Activated CD4-positive, alpha-beta T cell treated with anti-CD3 and anti-CD28 coated beads, Interleukin-2, amount 50 U/mL, for 4 hours (primary cell): ENCODE measurements around the gene MUC7.
"Not testable (repeated sequence)": the region's sequence is repeated elsewhere in the genome, so short reads cannot be mapped to it uniquely, and the experiment has no call there.

Source experiments
- DNase-seq, 2 experiments: peaks; one replicate each; pipeline ENCODE4 v3.0.0-alpha.2; 2020

The MUC7 gene

DNA sequence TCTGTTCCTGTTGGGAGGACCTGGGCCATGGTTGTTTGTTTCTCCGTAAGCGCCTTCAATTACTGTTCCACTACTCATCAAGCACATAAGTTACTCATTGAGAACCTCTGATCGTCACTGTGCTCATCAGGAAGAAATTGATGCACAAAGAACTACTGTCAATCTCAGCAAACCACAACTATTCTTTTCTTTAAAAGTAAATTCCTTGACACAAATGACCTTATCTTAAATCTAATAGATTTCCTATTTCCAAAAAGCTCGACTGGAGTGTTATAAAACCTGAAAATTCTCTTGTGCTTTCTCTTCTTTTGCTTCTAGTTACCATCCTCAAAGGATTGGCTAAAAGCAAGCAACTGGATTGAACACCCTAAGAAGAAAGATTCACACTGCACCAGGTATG, at the start of gene MUC7:
Gene MUC7, plus strand, starts transcription at position 301 of the 400 bp plus-strand sequence. CDS start 1,825 bp downstream, outside the sequence.
- DNase-seq, result no peak

DNA sequence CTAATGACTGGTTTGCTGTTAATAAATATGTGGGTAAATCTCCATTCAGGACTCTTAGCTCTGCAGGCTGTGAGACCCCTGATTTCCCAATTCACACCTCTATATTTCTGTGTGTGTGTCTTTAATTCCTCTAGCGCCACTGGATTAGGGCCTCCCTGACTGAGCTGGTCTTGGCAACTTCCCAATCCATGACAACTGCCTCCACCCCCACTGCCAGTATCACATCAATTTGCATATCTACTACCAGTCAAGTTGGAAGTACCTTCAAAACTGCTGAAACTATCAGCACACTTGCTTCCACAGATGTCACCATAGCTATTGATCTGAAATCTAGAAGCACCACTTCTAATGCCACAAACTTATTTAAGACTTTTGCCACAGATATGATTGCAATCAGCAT, 46.7 kb upstream of the MUC7 start:
- no peak for DNase-seq

DNA sequence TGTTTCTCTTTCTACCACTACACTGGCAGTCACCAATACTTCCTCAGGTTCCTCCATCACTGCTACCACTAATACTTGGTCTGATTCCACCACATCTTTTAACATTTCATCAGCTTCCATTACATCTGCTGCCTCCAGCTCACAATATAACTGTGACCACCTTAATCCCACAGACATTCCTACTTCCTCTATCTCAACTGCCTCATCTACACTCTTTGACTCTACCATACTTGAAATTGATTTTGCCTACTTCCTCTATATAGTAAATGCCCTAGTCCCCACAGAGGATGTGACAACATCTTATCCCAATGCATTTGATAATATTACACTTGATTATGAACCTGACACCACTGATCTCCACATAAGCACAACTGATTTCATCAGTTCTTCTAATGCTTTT, 45.2 kb upstream of the MUC7 start:
- DNase-seq, result no peak

DNA sequence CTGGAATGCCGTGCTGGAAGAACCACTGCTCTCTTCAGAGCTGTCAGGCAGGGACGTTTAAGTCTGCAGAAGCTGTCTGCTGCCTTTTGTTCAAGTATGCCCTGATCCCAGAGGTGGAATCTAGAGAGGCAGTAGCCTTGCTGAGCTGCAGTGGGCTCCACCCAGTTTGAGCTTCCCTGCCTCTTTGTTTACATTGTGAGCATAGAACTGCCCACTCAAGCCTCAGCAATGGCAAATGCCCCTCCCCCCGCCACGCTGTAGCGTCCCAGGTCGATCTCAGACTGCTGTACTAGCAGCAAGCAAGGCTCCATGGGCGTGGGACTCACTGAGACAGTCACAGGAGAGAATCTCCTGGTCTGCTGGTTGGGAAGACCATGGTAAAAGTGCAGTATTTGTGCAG, 34.8 kb upstream of the MUC7 start:
- DNase-seq, result no peak

DNA sequence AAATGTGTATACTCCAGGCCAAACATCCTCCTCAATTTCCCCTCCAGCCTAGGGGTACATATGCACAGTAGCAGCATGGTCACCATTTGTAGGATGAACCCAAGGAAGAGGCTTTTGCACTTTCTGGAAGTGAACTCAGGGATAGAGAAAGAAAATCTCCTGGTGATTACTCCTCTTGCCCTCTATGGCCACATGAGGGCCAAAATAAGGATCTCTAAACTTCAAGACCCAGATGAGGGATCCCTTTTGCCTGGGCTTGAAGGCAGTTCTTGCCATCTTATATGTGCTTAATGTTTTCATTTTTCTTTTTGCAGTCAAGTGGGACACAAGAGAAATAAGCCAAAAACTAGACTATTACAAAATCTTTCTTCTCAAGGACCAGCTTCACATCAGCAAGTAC, 29.5 kb upstream of the MUC7 start:
- no peak for DNase-seq

DNA sequence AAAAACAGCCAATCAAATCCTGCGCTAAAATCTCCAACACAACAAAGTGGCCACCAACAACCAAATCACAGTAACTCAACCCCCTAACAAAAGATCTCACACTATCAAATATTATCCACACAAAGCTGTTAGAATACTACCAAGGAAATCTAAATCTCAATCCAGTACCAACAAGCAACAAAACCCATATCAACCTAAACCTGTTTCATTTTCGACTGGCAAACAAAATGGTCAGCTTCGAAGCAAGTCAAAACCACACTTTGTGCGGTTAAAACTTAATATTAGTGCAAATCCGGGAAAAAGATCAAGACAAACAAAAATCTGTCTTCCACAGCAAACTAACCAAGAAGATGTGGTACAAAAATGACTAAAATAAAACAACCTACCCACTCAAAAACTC, 28.7 kb upstream of the MUC7 start:
- no peak for DNase-seq

DNA sequence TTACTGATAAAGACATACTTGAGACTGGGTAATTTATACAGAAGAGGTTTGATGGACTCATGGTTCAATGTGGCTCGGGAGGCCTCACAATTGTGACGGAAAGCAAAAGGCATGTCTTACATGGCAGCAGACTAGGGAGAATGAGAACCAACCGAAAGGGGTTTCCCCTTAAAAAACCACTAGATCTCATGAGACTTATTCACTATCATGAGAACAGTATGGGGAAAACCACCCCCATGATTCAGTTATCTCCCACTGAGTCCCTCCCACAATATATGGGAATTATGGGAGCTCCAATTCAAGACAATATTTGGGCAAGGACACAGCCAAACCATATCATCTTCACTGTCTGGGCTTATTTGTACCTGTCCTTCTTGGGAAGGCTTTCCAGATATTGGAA, 22.8 kb upstream of the MUC7 start:
- no peak for DNase-seq

DNA sequence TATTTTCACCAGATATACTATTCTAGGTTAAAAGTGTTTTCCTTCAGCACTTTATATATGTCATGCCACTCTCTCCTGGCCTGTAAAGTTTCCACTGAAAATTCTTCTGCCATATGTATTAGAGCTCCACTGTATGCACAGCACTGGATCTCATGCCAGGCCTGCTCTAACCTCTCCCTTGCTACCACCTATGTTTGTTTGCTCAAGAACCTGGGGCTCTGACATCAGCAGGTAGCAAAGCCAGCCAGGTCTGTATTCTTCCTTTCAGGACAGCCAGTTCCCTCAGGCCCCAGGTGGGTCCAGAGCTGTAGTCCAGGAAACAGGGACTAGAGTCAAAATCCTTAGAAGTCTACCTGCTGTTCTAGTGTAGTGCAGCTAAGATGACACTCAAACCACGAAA, 19.1 kb upstream of the MUC7 start:
- DNase-seq, result no peak

DNA sequence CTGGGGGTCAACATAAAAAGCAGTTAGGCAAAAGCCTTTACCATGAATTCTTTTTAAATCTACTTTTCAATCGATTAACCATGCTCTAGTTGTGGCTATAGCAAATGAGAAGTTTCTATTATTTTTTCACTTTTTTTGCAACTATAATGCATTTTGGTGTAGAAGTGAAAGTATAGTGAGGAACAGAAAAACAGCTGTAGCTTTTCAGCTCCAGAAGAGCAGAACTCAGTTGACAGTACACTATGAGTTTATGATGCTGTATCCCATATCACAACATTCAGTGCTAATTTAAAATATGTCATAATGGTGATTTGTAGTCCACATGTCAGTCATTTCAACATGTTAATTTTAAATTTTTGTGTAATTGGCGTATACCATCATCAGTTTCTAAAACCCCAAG, 8.7 kb upstream of the MUC7 start:
- no peak for DNase-seq

DNA sequence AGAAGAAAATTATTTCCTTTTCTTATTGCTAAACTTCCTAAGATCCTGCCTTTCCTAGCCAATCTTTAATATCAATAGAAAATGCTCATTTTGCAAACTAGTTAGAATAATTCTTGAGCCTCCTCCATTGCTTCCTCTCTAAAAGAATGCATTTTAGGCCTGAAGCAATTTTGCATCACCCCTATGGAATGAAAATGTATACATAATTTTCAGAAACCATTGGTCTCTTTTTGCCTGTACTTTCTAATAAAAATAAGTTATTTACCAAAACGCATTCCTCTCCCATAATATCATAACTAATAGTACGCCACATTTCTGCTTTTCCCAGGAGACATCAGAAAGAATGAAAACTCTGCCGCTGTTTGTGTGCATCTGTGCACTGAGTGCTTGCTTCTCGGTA, 1.7 kb downstream of the MUC7 start:
- DNase-seq, result no peak

DNA sequence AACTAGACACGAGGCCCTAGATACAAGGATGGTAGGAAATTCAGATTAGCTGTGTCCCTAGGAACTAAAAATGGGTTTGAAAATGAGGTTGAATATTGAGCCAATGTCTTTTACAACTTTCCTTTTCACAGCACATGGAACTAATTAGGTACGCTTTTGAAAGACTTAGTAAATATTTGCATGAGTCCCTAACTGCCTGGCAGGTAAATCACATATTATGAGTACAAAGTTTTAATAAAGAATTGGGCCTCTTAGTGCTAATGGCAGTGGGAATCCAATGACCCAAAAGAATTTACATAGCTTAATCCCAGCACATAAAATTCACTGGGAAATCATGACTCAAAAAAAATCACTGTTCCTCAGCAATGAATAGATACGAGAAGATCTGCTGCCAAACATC, 16.8 kb downstream of the MUC7 start:
- no peak for DNase-seq

DNA sequence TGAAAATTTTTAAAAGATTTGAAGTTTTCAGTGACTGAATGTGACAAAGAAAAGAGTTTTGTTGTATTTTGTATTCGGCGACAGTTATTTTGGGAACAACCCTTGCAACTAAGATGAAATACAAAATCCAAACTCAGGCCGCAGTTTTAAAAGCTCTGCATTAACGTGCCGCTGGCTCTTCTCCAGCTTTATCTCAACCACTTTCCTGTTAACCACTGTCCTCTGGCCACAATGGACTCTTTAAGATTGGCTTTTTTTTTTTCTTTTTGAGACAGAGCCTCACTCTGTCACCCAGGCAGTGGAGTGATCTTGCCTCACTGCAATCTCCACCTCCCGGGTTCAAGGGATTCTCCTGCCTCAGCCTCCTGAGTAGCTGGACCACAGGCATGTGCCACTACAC, 24.2 kb downstream of the MUC7 start:
- no peak for DNase-seq

DNA sequence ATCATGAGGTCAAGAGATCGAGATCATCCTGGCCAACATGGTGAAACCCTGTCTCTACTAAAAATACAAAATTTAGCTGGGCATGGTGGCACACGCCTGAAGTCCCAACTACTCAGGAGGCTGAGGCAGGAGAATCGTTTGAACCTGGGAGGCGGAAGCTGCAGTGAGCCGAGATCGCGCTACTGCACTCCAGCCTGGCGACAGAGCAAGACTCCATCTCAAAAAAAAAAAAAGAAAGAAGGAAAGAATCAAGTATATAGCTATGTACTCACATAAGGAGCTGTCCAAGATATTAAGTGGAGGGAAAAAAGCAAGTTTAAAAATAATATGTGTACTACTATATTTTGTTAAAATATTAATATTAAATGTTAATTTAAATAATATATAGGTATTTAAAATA, 29.8 kb downstream of the MUC7 start:
- not testable (repeated sequence) for DNase-seq

DNA sequence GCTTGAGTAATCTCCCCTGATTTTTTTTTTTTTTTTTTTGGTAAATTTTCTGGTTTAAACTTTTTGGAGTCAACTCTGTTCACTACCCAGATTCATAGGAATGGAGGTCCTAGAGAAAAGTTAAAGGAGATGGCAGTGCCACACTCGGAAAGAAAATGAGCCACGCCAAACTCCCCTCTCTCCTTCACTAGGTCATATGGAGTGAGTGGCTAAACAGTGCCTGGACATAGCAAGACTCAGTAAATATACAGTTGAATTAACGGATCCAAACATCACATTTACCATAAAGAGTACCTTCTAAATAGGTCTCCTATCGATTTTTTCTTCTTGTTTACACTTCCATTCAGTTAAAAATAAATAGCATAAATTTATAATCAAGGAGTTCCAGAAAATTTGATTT, 32.7 kb downstream of the MUC7 start:
- DNase-seq, result no peak

DNA sequence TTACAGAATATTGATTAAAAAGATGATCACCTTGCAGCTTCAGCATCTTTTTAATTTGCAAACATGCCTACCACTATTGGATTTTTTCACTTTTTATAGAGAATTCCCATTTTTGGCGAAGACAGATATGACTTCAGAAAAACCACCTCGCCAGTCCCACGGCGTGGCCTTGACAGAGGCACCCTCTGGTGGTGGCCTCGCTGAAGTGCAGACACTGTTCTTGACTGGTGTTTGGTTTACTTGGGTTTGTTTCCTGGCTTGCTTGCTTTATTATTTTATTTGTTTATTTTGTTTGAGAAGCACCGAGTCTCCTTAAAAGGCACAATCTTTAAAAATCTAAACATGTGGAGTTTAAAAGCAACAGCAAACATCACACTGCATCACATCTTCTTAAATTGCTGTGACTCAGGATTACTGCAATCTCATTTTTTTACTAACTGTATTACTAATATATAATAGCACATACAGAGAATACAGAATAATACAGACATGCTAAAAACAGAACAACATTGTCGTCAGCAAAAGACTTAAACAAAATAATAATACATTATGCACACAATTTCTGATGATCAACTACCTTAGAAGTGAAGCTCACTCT, 33.3 kb downstream of the MUC7 start:
- DNase-seq, result peak; percentile 28 to 35

DNA sequence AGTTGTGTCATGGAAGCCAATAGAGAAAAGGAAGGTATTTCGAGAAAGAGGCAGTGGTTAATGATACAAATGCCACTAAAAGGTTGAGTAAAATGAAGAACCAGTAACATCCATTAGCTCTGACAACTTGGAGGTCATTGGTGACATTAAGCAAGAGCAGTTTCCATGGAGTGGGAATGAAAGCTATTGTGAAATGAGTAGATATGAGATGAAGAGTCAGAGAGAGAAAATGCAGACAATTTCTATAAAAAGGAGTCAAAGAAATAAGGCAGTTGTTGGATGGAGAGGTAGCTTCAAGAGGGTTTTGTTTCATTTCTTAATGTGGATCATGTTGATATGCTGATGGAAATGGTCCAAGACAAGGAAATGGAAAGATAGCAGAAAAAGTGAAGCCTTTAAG, 36.8 kb downstream of the MUC7 start:
- DNase-seq, result no peak

DNA sequence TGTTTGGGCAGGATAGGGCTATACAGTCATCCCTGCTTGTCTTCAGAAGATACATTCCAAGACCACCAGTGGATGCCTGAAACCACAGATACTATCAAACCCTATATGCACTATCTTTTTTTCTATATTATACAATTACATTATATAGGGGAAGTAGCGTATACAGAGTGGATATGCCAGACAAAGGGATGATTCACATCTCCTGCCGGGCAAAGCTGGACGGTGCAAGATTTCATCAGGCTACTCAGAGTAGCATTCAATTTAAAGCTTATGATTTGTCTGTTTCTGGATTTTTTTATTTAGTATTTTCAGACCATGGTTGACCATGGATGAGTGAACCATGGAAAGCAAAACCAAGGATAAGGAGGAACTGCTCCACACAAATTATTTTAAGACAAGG, 39.4 kb downstream of the MUC7 start:
- no peak for DNase-seq

DNA sequence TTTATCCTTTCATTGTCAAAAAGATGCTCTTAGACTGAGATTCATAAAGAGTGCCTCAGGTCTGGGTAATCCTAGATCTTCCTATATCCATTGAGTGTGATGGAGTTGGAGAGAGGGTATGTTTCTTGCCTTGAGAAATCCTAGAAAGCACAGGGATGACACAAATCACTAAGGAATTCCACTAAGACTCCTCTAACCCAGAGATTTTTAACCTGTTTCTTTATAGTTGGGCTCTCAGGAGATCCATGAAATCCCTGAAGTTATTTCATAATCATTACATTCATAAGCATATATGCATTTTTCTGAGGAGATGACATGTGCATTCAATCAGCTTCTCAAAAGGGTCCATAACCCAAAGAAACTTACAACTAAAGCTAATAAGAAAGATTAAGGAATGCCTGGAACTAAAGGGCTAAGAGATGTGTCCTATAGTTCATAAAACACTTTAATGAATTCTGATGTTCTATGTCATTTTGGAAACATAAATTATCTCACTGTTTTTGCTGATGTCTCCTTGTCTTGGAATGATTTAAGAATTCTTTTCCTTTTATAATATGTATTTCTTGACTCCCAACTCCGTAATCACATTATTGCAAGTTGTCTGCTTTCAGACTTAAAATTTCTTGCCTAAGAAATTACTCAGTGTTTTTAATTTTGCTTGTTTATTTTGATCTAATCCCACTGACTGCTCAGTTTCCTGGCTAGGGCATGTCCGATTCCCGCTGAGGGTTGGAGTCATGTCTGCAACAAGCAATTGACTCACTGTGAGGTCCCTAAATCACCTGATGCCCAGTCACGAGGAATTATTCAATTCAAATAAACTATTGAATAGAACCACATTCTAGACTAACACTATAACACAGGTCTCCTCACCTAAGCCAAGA, 43.6 kb downstream of the MUC7 start:
- no peak for DNase-seq

DNA sequence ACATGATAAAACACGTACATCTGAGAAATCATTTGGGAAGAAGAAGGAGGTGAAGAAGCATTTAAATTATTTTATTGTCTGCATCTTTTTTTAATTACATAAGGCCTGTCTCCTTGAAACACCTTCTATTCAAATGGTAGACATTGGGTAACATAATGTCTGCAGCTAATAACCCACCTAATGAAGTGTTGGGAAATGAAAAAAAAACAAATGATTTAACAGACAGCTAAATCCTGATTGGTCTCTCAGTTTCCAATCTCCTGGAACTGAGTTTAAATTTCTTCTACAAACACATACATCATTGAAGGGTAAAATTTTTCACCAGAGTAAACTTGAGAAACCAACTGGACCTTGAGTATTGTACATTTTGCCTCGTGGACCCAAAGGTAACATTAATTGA, 46.3 kb downstream of the MUC7 start, which contains the start of gene AMTN:
Gene AMTN, plus strand, starts transcription at position 301 of the 400 bp plus-strand sequence. CDS start 209 bp downstream, outside the sequence.
- no peak for DNase-seq

DNA sequence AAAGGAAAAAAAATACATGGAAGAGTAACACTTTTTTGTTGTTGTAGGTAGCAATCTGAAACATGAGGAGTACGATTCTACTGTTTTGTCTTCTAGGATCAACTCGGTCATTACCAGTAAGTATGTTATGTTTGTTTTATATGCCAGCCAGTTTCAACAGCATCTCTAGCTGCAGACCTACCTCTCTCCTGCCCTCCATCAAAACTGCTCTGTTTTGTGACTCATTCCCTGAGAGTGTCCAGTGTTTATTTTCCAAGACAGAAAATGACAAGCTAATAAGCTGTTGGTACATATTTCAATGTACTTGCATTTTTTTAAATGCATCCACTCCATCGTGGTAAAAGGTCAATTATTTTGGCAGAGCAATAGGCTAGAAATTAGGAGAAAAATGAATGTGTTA, 46.7 kb downstream of the MUC7 start:
- no peak for DNase-seq

DNA sequence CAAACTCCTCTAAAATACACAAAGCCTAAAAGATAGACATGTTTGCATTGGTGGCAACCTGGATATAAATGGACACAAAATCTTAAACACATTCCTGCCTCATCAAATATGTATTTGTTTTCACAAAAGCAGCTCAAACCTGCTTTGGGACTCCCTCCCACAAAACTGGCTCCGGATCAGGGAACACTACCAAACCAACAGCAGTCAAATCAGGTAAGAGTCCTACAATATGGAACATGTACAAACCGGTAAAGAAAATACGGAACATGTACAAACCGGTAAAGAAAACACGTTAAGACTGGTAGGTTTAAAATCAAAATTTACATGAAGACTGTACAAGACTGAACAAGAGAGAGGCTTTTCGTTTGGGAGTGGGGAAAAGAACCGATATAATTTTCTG, 50.6 kb downstream of the MUC7 start:
- DNase-seq, result no peak

DNA sequence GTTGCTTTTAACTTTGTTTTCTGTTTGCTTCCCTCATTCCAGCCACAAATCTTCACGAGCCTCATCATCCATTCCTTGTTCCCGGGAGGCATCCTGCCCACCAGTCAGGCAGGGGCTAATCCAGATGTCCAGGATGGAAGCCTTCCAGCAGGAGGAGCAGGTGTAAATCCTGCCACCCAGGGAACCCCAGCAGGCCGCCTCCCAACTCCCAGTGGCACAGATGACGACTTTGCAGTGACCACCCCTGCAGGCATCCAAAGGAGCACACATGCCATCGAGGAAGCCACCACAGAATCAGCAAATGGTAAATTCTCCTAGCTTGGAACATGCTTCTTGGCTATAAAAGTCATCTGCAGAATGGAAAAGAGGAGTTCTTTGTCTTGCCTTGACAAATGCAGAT, 59.0 kb downstream of the MUC7 start:
- DNase-seq, result no peak

DNA sequence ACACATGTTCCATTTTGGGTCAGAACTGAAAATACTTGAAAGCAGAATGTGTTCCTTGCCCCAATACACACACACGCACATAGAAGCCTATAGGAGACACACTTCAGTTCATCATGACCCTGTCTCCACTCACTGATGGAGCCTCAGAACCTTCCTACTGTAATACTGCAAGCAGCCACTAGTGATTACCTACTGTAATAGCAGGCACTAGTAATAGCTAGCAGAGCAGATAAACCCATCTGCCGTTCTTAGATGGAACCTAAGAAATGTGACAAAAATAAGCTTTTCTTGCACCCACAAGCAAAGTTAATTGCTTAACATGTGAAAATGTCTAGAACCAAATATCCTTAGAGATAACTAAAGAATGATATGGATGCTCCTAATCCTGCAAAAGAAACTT, 60.0 kb downstream of the MUC7 start:
- no peak for DNase-seq
